Fibroblast of skin of left biceps (primary cell): ENCODE measurements around the gene CLEC16A.
"Not testable (repeated sequence)": the region's sequence is repeated elsewhere in the genome, so short reads cannot be mapped to it uniquely, and the experiment has no call there.

ENCODE experiments used
- DNase-seq, 2 experiments: peaks; one replicate each; pipeline ENCODE4 v3.0.0-alpha.2; 2013; ENCODE audit warnings: low read depth in 2 of 2

CLEC16A gene

GRCh38 chr16:10923650-10924214 is 20.6 kb upstream of the CLEC16A start:
- DNase-seq: no peak

GRCh38 chr16:10925285-10925684 is 19.1 kb upstream of the CLEC16A start:
- not testable (repeated sequence) for DNase-seq

GRCh38 chr16:10926094-10926493 is 18.3 kb upstream of the CLEC16A start:
- no peak for DNase-seq

- DNase-seq: no peak
These were observed 17.5 kb upstream of the CLEC16A start for GRCh38 chr16:10926867-10927266.

GRCh38 chr16:10927497-10928112 is 16.8 kb upstream of the CLEC16A start:
- no peak for DNase-seq

GRCh38 chr16:10929097-10929496 is 15.3 kb upstream of the CLEC16A start:
- DNase-seq: not testable (repeated sequence)

GRCh38 chr16:10929853-10930754 is 14.3 kb upstream of the CLEC16A start:
- DNase-seq: no peak

GRCh38 chr16:10930755-10931093 is 13.6 kb upstream of the CLEC16A start:
- DNase-seq: no peak

GRCh38 chr16:10931134-10931533 is 13.2 kb upstream of the CLEC16A start:
- DNase-seq: no peak

GRCh38 chr16:10931977-10932632 is 12.3 kb upstream of the CLEC16A start:
- no peak for DNase-seq

GRCh38 chr16:10932959-10933710 is 11.2 kb upstream of the CLEC16A start:
- no peak for DNase-seq

GRCh38 chr16:10933865-10934264 is 10.5 kb upstream of the CLEC16A start:
- DNase-seq: no peak

- DNase-seq: no peak
These were observed 9.8 kb upstream of the CLEC16A start for GRCh38 chr16:10934325-10935107.

GRCh38 chr16:10935226-10935915 is 9.0 kb upstream of the CLEC16A start:
- no peak for DNase-seq

GRCh38 chr16:10936272-10936984 is 7.9 kb upstream of the CLEC16A start:
- no peak for DNase-seq

GRCh38 chr16:10937068-10937859 is 7.1 kb upstream of the CLEC16A start:
- no peak for DNase-seq

- DNase-seq: no peak
These were observed 6.0 kb upstream of the CLEC16A start for GRCh38 chr16:10938321-10938720.

- no peak for DNase-seq
These were observed 5.3 kb upstream of the CLEC16A start for GRCh38 chr16:10938796-10939648.
